ENCODE data around the gene C1QTNF12.

DNA sequence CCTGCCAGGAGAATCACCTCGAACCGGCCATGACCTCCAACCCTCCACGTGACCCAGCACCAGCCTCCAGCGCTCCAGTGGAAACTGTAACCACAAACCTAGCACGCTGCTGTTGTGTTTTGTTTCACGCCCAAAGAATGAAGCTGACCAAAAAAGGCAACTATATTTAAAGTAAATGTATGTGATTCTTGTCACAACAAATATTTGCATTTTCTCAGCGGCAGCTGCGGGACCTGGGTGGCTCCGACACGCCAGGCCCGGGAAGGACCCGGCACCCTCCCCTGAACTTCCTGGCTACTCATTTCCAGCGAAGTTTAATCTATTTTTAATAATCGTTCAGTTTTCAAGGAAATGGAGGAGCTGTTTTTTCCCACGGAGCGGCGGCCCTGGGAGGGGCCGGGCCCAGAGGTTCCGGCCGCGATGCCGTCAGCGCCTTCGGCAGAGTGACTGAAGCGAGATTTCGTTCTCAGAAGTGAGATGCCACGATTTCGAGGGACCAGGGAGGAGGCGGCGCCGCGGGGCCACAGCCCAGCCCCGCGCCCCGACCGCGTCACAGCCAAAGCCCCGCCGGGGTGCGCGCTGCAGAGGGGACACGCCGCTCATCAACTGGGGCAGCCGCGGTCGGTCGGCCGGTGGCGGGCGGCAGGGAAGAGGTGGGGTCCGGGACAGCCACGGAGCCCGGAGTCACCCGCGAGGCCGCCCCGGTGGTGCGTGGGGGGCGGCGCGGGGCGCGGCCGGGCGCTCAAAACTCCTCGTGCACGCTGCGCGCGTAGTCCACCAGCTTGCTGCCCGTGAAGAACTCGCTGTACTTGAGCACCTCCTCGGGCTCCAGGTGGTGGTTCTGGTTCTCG lies 29.5 kb downstream of the C1QTNF12 start:
- TF ChIP-seq CTCF (IDR thresholded peaks at IDR 0.05; ENCODE audit: insufficient read depth, low read length): no peak
- TF ChIP-seq GABPA (IDR thresholded peaks at IDR 0.05; ENCODE audit: low read depth): no peak
- no peak for TF ChIP-seq POLR2AphosphoS5 (IDR thresholded peaks at IDR 0.05; ENCODE audit: low read depth)

Measured in HL-60 (cell line).